Measurements from ENCODE around the gene CHN2. TPM values are rescaled to one million over a fixed set of nuclear protein-coding genes. Genes with fewer than 3 reads are reported as not detected.

CHN2 gene
- total RNA-seq, 6 experiments from 2014 or later = not detected

DNA sequence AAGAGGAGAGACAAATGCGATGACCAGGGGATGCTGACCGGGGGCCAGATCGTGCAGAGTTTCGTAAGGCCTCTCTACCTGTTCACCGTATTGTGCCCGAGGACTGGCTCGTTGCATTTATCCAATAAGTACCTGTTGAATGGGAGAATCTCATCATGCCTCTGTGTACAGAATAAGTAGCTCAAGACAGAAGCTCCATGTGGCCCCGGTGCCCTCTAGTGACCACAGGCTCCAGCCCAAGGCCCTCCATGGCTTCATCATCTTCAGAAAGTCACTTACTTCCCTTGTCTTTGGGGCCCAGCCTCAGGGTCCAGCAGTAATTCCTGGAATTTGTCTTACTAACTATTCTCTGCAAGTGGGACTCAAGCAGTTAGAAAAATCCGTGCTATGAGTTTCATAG is 151.0 kb downstream of the CHN2 start:
- Mint-ChIP-seq H3K27ac (no peak overlapping the region), H3K4me3 (no peak overlapping the region), H3K27me3 (ENCODE audit: insufficient read depth) (peaks cover 3% of the 10 kb centered on the region; the same call in 1 of the 2 replicates), H3K4me1 (ENCODE audit: low read depth) (no peaks in the 10 kb centered on the region), H3K9me3 (no peaks in the 10 kb centered on the region; the same call in 1 of the 2 replicates), H3K36me3 (ENCODE audit: low read depth) (no peaks in the 10 kb centered on the region)
- TF ChIP-seq, protein P1, sequence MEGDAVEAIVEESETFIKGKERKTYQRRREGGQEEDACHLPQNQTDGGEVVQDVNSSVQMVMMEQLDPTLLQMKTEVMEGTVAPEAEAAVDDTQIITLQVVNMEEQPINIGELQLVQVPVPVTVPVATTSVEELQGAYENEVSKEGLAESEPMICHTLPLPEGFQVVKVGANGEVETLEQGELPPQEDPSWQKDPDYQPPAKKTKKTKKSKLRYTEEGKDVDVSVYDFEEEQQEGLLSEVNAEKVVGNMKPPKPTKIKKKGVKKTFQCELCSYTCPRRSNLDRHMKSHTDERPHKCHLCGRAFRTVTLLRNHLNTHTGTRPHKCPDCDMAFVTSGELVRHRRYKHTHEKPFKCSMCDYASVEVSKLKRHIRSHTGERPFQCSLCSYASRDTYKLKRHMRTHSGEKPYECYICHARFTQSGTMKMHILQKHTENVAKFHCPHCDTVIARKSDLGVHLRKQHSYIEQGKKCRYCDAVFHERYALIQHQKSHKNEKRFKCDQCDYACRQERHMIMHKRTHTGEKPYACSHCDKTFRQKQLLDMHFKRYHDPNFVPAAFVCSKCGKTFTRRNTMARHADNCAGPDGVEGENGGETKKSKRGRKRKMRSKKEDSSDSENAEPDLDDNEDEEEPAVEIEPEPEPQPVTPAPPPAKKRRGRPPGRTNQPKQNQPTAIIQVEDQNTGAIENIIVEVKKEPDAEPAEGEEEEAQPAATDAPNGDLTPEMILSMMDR (IDR thresholded peaks at IDR 0.05) = no peak
- no peak for DNase-seq

DNA sequence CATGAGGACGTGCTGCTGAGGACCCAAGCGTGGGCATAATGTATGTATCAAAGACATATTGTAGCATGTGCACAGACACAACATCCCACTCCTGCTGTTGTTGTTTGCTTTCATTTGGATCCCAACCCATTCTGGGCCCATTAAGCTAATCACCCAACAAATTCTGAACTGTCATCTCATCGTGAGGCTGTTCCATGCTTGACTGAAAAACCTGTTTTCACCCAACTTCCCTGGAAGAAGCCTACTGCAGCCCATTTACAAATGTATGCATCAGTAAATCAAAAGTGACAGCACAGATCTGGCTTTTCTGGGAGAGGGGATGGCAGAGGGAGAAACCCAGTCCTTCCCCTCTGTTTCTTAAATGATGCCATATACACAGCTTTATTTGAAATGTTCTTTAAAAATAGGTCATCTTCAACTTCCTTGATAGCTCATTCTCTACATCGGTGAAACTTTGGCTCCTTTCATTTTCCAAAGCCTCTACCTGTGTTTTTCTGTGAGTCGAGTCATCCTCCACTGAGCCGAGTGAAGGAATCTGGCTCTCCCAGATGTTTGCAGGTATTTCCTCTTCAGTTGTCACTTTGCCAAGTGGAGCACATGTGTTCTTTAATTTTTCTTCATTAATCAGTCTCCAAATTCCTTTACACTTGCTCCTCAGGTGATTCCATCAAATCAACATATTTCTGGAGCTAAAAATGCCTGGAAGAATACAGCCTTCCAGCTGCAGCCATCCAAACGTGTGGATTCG is 151.8 kb downstream of the CHN2 start:
- Mint-ChIP-seq H3K27ac (no peak overlapping the region), H3K36me3 (ENCODE audit: low read depth) (no peaks in the 10 kb centered on the region), H3K4me3 (no peak overlapping the region), H3K4me1 (ENCODE audit: low read depth) (no peaks in the 10 kb centered on the region), H3K9me3 (no peaks in the 10 kb centered on the region; the same call in 1 of the 2 replicates), H3K27me3 (ENCODE audit: insufficient read depth) (0 out of 2 replicates have a peak, but pooled peaks cover 3% of the 10 kb centered on the region)
- TF ChIP-seq, protein P1 (IDR thresholded peaks at IDR 0.05) = no peak
- no peak for DNase-seq

DNA sequence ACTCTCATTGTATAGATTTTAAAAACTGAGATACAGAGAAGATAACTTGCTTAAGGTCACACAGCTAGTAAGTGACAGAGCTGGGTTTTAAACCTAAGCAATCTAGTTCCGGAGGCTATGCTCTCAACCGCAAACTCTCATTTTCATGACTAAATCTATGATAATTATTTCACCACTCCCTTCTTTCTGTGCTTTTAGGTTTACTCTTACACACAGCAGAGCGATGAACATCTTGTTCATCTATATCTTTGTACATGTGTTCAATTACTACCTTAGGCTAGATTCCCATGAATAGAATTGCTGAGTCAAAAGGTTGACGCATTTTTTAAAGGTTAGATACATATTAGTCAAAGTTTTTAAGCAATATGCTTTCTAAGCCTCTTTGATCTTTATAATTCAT is 154.8 kb downstream of the CHN2 start:
- H3K27me3 Mint-ChIP-seq (ENCODE audit: insufficient read depth) = 0 out of 2 replicates have a peak, but pooled peaks cover 3% of the 10 kb centered on the region
- TF ChIP-seq, protein P1 (IDR thresholded peaks at IDR 0.05) = no peak
- H3K36me3 Mint-ChIP-seq (ENCODE audit: low read depth) = no peaks in the 10 kb centered on the region
- no peak for DNase-seq
- no peaks in the 10 kb centered on the region; the same call in 1 of the 2 replicates for H3K9me3 Mint-ChIP-seq
- H3K4me3 Mint-ChIP-seq = no peak overlapping the region
- no peaks in the 10 kb centered on the region for H3K4me1 Mint-ChIP-seq (ENCODE audit: low read depth)
- H3K27ac Mint-ChIP-seq = no peak overlapping the region

DNA sequence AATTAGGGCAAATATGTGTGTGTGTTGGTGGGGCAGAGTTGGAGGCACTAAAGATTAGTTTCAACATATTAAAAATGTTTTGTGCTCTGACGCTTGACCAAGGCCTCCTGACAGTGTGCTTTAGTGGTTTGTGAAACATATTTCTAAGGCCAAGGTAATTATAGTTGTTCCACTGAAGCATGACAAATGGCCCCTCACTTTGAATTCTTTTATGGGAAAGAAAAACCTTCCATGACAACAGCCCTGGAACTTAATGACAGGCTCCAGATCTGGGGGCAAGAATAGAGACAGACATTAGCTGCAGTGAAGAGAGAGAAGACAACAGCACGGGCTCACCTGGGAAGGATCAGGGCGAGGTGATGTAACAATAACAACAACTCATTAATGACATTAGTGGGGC is 155.8 kb downstream of the CHN2 start:
- no peak overlapping the region for H3K27ac Mint-ChIP-seq
- H3K4me1 Mint-ChIP-seq (ENCODE audit: low read depth) = no peaks in the 10 kb centered on the region
- H3K36me3 Mint-ChIP-seq (ENCODE audit: low read depth) = no peaks in the 10 kb centered on the region
- H3K27me3 Mint-ChIP-seq (ENCODE audit: insufficient read depth) = 0 out of 2 replicates have a peak, but pooled peaks cover 3% of the 10 kb centered on the region
- no peak overlapping the region for H3K4me3 Mint-ChIP-seq
- DNase-seq = no peak
- no peaks in the 10 kb centered on the region; the same call in 1 of the 2 replicates for H3K9me3 Mint-ChIP-seq
- TF ChIP-seq, protein P1 (IDR thresholded peaks at IDR 0.05) = no peak

DNA sequence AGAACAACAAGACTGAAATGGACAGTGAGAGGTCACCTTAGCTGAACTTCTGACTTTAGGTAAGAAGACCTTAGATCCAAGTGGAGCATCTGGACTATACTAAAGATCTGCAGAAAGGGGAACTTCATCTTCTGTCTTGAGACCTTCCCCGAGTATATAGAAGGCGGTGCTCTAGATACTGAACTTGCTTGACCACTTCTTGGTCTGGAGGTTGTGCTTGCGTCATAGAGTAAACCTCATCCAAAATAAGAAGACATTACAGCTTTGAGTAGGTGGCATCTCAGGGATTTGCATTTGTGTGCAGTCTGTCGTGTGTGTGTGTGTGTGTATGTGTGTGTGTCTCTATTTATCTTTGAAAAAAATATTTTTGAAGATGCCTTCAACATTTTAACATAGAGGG is 157.5 kb downstream of the CHN2 start:
- Mint-ChIP-seq H3K27me3 (ENCODE audit: insufficient read depth) (0 out of 2 replicates have a peak, but pooled peaks cover 3% of the 10 kb centered on the region), H3K4me1 (ENCODE audit: low read depth) (no peaks in the 10 kb centered on the region), H3K27ac (no peak overlapping the region), H3K36me3 (ENCODE audit: low read depth) (no peaks in the 10 kb centered on the region), H3K9me3 (no peaks in the 10 kb centered on the region; the same call in 1 of the 2 replicates), H3K4me3 (no peak overlapping the region)
- DNase-seq = no peak
- TF ChIP-seq, protein P1 (IDR thresholded peaks at IDR 0.05) = no peak

Measured in HFFc6 (cell line).